Right forelimb (tissue), 1 donor: Measurements from ENCODE around the gene PET117.
"Not testable (repeated sequence)": the region's sequence is repeated elsewhere in the genome, so short reads cannot be mapped to it uniquely, and the experiment has no call there.

Experiments used
- DNase-seq: peaks from one replicate; pipeline ENCODE4 v3.0.0-alpha.2; 2018

Gene PET117, protein sequence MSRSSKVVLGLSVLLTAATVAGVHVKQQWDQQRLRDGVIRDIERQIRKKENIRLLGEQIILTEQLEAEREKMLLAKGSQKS

GRCh38 chr20:18137412-18138265 lies at the start of gene PET117, which contains the start of gene KAT14:
Gene PET117 (plus strand): TSS chr20:18137863. CDS start chr20:18137956, 93 bp downstream.
Gene KAT14 (plus strand): TSS chr20:18137863. CDS start chr20:18142661, 4,798 bp downstream.
- DNase-seq: peak; percentile 96

GRCh38 chr20:18088298-18088697 lies 49.4 kb upstream of the PET117 start:
- DNase-seq: not testable (repeated sequence)

DNA sequence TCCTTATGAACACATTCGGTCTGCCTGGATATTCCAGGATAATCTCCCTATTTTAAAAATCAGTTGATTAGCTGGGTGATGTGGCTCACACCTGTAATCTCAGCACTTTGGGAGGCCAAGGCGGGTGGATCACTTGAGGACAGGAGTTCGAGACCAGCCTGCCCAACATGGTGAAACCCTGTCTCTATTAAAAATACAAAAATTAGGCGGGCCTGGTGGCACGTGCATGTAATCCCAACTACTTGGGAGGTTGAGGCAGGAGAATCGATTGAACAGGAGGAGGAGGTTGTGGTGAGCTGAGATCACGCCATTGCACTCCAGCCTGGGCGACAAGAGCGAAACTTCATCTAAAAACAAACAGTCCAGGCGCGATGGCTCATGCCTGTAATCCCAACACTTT lies 48.8 kb upstream of the PET117 start:
- DNase-seq: not testable (repeated sequence)

DNA sequence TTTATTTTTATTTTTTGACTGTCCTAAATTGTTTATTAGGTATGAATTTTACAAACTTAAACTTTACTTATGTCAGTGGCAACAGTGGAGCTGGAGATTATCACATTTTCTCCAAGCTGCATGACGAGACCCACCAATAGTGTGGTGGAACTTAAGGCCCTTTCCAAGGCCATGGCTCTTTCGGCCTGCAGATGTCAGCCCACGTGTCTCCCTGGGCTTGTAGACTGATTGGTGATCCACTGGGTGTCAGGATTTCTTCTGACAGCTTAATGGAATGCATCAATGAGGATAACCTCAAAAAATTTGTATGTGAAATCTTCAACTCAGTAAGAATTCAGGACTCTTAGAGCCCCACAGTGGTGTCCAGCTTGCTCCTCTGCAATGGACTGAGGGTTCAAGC lies 47.6 kb upstream of the PET117 start:
- DNase-seq: no peak

- DNase-seq: no peak
Measured at GRCh38 chr20:18090477-18090876, 47.2 kb upstream of the PET117 start.

- no peak for DNase-seq
Measured at GRCh38 chr20:18091623-18092022, 46.0 kb upstream of the PET117 start.

DNA sequence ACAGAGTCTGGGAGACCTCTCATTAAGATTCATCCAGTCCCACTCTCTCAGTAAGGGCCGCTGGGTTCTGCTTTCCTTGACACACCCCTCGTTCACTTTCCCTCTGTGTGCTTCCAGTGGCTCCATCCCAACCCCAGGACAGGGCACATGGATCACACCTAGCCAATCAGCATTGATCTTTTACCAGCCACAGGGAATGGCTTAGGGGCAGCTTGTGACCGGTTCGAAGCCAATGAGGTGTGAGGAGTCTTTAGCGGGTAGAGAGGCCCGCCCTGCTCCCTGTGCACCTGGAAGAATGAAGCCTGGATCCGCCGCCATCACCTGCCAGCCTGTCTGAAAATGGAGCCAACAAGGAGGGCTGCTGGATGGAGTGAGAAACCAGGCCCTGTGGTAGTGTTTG lies 44.8 kb upstream of the PET117 start:
- DNase-seq: no peak

DNA sequence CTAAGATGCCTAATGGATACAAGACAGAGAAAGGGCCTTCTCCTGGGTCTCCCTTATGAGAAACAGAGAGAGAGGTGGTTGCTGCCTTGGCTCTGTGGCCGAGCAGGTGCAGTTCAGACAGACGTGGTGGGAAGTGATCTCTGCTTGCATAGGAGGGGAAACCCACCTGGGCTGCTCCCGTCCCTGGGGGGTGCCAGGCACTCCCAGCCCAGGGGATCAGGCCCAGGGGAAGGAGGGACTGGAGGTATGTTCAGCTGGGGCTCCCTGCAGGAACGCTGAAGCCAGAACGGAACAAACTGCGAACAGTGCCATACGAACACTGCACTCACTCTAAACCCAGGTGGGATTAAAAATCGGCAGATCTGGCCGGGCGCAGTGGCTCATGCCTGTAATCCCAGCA lies 44.3 kb upstream of the PET117 start:
- DNase-seq: no peak

- DNase-seq: no peak
Measured at GRCh38 chr20:18094191-18094590, 43.5 kb upstream of the PET117 start.

GRCh38 chr20:18100569-18100968 lies 37.1 kb upstream of the PET117 start:
- not testable (repeated sequence) for DNase-seq

- DNase-seq: no peak
Measured at GRCh38 chr20:18101125-18101810, 36.4 kb upstream of the PET117 start.

- DNase-seq: no peak
Measured at GRCh38 chr20:18103497-18103896, 34.2 kb upstream of the PET117 start.

GRCh38 chr20:18108326-18108725 lies 29.3 kb upstream of the PET117 start:
- DNase-seq: no peak

DNA sequence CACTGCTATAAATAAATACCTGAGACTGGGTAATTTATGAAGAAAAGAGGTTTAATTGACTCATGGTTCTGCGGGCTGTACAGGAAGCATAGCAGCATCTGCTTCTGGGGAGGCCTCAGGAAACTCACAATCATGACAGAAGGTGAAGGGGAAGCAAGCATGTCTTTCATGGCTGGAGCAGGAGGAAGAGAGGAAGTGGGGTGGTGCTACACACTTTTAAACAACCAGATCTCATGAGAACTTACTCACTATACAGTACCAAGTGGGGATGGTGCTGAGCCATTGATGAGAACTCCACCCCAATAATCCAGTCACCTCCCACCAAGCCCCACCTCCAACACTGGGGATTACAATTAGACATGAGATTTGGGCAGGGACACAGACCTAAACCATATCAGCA lies 9.1 kb upstream of the PET117 start:
- DNase-seq: not testable (repeated sequence)

DNA sequence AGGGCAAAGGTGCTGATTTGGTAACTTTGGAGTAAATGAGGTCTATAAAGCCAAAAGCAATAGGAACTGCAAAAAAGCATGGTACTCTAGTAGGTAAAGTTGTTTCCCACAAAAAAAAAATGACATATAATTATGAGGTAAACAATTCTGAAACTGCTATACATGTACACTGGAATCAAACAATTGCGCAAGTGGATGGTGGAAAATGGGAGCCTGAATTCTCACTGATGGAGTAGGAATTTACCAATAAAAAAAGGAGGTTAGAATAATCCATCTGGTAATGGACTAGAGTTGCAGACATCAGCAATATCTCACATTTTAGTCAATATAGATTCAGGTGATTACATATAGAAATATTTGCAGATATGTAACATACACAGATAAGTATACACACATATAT lies 5.0 kb upstream of the PET117 start:
- no peak for DNase-seq

DNA sequence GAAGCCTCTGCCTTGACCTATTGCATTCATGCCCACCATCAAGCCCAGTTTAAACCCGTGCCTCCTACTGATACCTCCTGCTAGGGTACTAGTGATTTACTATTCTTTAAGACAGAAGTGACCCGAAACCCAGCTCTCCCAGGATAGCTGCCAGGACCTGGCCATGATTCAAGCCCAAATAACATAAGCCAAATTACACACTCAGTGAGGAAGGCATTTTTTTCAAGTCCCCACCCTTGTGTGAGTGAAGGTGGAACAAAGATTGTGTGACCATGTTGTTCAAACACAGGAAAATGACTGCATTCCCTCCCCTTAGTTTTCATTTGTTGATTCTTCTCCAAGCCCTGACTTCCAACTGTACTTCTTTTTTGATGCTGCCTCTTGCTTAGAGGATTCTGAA lies 3.7 kb upstream of the PET117 start:
- DNase-seq: no peak

- DNase-seq: no peak
Measured at GRCh38 chr20:18138266-18138582, 561 bp downstream of the PET117 start.

- no peak for DNase-seq
Measured at GRCh38 chr20:18138639-18139583, 1.2 kb downstream of the PET117 start.

DNA sequence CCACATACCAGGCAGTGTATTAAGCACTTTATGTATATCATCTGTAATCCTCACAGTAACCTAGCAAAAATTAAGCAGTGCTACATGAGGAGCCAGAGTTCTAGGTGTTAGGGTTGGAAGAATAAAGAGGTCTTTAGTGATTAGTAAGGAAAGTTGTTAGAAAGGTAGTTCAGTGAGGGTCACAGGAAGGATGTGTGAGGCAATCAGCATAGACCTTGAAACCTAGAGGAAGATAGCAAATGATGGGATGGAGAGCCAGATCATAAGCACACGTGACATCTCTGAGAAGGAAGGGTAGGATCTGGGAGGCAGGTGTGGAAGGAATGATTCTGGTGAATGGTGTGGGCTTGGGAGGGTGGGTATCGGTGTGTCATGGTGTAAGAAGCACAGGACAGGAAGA lies 2.2 kb downstream of the PET117 start:
- DNase-seq: no peak

- no peak for DNase-seq
Measured at GRCh38 chr20:18144541-18145099, 7.0 kb downstream of the PET117 start.

- no peak for DNase-seq
Measured at GRCh38 chr20:18154342-18154741, 16.7 kb downstream of the PET117 start.

GRCh38 chr20:18156045-18156444 lies 18.4 kb downstream of the PET117 start:
- no peak for DNase-seq

- no peak for DNase-seq
Measured at GRCh38 chr20:18164356-18164755, 26.7 kb downstream of the PET117 start.
